ENCODE measurements around the gene ZSWIM4.

GRCh38 chr19:13817018-13817614 is 21.9 kb downstream of the ZSWIM4 start:
- no peak for TF ChIP-seq POLR2A (IDR thresholded peaks at IDR 0.05)
- no peak for TF ChIP-seq CTCF (IDR thresholded peaks at IDR 0.05)
